H1 (cell line): ENCODE measurements around the gene PXMP4. TPM values are rescaled to one million over a fixed set of nuclear protein-coding genes. Genes with fewer than 3 reads are reported as not detected.

ENCODE experiments used
- FOSL1 ChIP-seq: IDR thresholded peaks from 2 replicates; pipeline ENCODE4 v1.6.1; 2011; ENCODE audit warnings: mild to moderate bottlenecking, low read depth, low read length, moderate library complexity; ENCODE audit not compliant: insufficient read depth
- polyA plus RNA-seq, 7 experiments: library from polyadenylated mRNA; depleted of rRNA in 3 of 7; stranded (reverse) in 5 of 7; unstranded in 2 of 7; fragments of >200 nt in 5 of 7; fragments of 200-250 nt in 2 of 7; gene quantifications; 1 replicate in 5 of 7; 2 replicates in 1 of 7; 4 replicates in 1 of 7; pipeline versions ENCODE4 v1.2.1 to v1.2.3, GENCODE V29; 2011 to 2013; ENCODE audit warnings: missing spikeins in 2 of 7, mixed read lengths in 2 of 7
- total RNA-seq: library from RNA; stranded (reverse); fragmentation: NEBNext Ultra II Directional; extraction: Animal tissue kit (Norgen Biotek cat#: 25700); gene quantifications from 2 replicates; pipeline ENCODE4 v1.2.1, GENCODE V29; 2021

Gene PXMP4
- total and polyA plus RNA-seq, 2 of the 8 experiments (the other 6 are each of a cell fraction or from before 2014, with no cell fraction given) = 3.3 to 3.4 TPM

DNA sequence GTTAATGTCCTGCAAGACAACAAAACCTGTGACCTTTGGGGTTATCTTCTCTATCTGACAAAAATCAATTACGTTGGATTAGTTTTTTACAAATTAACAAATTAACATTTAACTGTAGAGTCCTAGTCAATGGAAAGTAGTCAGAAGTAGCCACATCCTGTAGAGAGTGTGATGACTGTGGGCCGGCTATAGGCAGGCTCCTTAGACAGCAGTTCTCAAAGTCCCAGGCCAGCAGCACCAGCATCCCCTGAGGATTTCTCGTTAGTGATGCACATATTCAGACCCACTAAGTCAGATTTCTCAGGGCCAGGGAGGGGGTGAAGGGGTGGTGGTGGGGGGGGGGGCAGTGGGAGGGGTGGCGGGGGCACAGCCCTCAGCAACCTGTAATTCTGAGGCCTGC lies 48.9 kb upstream of the PXMP4 start (continued):
- TF ChIP-seq FOSL1 = no peak
